ENCODE data around the gene THAP7.
A peak's percentile ranks its signal among the peaks of the same experiment; 100 is the strongest.

Gene THAP7

DNA sequence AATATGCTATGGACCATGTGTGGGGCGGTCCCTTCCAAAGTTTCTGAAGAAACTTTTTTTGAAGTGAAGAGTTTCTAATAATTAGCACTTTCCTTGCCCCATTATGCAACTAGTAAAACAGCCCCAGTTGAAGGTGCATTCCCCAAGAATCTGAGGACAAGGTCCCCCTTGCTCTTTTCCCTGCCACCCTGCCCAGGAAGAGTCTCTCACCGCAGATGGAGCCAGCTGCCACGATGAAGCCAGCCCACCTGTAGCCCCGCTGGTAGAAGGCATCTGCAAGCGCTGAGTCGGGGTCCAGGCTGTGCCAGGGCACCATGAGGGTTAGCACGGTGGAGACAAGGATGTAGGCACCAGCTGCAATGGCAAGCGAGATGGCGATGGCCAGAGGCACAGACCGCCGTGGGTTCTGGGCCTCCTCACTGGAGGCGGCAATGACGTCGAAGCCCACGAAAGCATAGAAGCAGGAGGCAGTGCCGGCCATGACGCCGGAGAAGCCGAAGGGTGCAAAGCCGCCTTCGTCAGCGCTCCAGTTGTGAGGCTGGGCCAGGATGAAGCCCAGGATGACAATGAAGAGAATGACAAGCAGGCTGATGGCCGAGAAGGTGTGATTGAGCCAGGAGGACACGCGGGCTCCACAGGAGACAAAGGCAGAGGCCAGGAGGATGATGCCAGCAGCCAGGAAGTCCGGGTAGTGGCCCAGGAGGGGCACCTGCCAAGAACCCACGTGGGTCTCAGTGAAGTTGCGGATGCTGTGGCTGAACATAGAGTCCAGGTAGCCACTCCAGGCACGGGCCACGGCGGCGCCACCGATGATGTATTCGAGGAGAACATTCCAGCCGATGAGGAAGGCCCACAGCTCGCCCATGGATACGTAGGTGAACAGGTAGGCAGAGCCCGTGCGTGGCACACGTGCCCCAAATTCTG is 29.0 kb upstream of the THAP7 start:
- no peak for DNase-seq

DNA sequence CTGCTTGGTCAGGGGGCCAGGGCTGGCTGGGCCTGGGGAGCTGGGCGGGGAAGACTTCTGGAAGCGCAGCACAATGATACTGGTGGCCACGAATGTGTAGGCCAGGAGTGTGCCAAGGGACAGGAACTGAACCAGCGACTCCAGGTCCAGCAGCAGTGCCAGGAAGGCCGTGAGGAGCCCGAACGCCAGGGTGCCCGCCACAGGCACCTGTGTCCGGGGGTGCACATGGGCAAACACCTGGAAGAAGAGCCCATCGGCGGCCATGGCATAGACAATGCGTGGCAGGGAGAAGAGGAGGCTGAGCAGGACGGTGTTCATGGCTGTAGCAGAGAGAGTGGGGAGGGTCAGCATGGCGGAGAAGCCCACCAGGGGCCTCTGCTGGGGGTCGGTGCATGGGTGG is 28.1 kb upstream of the THAP7 start:
- no peak for DNase-seq

DNA sequence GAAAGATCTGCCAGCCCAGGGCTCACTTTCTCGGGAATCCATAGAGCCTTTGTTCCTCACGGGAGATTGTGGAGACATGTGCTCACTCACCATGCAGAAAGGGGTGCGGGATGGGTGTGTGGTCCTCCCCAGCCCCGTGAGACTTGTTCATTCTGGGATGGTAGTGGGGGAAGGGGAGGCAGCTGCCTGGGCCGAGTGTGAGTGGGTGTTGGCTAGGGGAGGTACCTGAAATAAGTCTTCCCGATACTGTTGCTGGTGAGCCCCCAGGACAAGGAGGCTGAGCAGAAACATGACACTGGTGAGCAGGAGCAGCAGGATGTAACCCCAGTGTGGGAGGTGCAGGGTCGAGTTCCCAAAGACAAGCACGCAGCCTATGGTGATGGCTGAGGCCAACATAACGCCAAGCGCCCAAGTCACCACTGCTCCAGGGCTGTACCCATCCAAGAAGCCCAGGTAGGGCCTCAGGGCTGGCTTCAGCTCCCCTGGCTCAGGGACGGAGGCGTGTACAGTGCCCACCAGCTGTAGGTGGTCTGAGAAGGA is 27.6 kb upstream of the THAP7 start:
- DNase-seq: no peak

GRCh38 chr22:21028277-21029251 is 26.6 kb upstream of the THAP7 start:
- no peak for DNase-seq

- DNase-seq: peak; percentile 62
These were observed 25.1 kb upstream of the THAP7 start for GRCh38 chr22:21026783-21027692.

DNA sequence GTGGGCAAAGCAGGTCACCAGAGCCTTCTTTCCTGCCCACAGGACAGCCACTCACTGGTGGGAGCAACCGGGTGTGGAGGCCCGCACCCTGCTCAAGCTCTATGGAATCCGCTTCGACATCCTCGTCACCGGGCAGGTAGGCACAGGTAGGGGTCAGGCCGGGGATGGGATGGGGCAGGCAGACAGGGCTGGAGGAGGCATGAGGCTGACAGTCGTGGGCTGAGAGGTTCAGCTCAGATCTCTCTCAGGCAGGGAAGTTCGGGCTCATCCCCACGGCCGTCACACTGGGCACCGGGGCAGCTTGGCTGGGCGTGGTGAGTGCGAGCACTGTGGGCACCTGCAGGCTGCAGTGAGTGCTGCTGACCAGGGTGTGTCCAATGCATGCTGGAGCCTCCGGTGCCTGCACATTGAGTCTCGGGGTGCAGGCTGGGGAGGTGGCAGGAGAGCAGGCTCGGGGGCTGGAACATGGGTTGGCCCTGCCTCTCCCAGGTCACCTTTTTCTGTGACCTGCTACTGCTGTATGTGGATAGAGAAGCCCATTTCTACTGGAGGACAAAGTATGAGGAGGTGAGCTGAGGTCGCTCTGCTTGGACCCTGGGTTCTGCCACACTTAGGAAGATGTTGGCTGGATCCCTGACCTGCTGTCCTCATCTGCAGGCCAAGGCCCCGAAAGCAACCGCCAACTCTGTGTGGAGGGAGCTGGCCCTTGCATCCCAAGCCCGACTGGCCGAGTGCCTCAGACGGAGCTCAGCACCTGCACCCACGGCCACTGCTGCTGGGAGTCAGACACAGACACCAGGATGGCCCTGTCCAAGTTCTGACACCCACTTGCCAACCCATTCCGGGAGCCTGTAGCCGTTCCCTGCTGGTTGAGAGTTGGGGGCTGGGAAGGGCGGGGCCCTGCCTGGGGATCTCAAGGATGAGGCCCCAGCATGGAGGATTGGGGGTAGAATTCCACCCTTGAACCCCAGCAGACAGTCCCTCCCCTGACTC is 24.1 kb upstream of the THAP7 start:
- no peak for DNase-seq

GRCh38 chr22:21025266-21025665 is 23.3 kb upstream of the THAP7 start:
- DNase-seq: no peak

GRCh38 chr22:21022955-21023614 is 21.2 kb upstream of the THAP7 start:
- no peak for DNase-seq

- no peak for DNase-seq
These were observed 20.6 kb upstream of the THAP7 start for GRCh38 chr22:21022507-21022906.

GRCh38 chr22:21020802-21021429 is 19.0 kb upstream of the THAP7 start:
- DNase-seq: peak; percentile 48

DNA sequence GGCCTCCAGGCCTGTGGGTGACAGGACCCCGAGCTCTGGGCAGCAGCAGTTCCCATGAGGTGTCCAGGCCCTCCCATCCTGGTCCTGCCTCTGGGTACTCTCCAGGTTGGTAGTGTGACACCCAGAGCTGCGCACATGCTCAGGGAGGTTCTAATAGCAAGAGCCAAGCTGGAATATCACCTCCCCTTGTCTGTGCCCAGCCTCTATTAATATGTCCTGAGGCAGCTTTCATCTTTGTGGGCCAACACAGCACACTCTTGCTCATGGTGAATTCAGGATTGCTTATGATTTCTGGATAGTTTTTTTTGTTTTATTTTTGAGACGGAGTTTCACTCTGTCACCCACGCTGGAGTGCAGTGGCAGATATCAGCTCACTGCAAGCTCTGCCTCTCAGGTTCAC is 16.4 kb upstream of the THAP7 start:
- DNase-seq: no peak

DNA sequence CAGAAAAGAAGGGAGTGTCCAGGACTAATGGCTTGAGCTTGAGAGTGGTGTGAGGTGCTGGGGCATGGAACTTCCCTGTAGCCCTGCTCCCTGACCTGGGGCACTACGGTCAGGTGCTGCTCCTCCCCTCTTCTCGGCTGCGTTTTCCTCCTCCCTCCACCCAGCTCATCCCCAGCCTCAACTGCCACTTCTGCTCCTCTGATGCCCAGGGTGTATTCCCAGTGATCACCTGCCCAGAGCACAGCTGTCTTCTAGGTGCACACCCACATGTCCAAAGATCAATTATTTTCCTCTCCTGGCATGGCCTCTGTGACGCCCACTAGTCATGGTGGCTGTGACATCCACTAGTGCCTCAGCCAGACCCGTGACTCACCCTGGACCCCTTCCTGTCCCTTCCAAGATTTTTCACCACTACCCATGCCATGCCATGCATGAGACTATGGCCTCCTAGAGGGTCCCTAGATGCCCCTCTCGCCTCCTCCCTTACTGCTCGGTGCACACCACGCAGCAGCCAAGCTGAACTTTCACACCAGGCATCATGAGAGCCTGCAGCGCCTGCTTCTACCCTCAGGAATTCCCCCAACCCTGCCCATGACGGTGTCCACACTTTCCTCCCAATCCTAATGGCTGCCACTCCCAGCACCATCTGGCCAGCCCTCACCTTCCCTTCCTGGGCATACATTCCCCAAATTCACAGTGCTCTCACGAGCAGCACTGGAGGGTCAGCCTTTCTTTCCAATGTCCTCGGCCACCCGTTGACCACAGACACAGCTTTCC is 14.9 kb upstream of the THAP7 start:
- no peak for DNase-seq

- DNase-seq: no peak
These were observed 13.6 kb upstream of the THAP7 start for GRCh38 chr22:21015466-21016006.

DNA sequence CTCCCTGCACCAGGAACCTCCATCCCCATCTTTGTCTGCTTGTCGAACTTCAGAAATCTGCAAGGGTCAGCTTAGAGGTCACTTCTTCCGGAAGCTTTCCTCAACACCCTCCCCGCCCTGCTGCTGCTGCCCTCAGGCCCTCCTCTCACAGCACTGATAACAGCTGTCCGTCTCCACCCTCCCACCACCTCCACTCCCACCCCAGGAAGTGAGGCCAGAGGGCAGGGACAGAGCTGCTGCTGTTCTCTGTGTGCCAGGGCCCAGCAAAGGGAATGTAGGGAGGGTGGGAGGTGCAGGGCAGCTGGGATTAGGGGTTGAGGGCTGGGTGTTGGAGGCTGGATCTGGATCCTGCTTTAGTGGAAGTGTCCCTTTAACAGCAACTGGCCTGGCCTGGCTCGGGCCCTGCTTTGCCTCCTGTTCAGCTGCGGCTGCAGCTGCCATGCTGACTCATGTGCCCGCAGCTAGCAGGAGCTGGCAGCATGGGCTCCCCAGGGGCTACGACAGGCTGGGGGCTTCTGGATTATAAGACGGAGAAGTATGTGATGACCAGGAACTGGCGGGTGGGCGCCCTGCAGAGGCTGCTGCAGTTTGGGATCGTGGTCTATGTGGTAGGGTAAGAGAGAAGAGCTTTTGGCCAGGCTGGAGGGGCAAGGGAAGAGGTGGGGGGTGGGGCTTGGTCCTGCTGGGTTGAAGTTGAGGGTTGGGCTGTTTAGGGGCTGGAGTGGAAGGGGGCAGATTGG is 13.0 kb upstream of the THAP7 start, which contains the start of gene P2RX6:
Gene P2RX6, plus strand, starts transcription at position 440 of the 740 bp plus-strand sequence. Its CDS starts 10 bp downstream, at position 450.
- DNase-seq: peak; percentile 87

DNA sequence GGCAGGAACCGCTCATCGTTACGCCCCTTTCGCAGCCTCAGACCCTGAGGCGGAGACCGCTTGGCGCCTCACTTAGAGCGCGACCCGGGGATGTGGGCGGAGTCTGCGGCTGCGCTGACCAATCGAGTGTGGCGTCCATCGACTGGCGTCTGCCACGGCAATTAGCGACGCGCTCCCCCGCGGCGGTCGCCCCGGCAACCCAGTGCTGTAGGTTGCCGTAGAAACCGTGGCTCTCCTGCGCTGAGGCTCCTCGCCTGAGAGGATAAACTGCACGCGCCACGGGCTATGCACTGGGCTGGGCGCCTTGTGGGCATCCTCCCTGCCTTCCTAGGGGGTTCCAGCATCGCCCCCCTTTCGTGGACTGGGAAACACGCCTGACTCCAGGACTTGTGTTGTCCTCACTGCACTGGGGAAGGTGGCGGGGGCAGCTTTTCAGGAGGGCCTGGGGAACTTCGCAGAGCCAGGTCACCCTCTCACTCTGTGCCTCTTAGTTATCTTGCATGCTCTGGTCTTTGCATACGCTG is 12.3 kb upstream of the THAP7 start:
- DNase-seq: peak; percentile 97

- DNase-seq: peak; percentile 62
These were observed 11.8 kb upstream of the THAP7 start for GRCh38 chr22:21013657-21014201.
